AG04450 (cell line): ENCODE data around the gene OTUD4. TPM values are rescaled to one million over a fixed set of nuclear protein-coding genes. Genes with fewer than 3 reads are reported as not detected.
A peak's percentile ranks its signal among the peaks of the same experiment; 100 is the strongest.

Experiments
- CTCF ChIA-PET: fragments of 300-600, 350-600 bp; formaldehyde crosslinking; extraction: SDS; loops from one replicate; lab custom pipeline; 2022; ENCODE audit warnings: antibody characterized with exemption, inconsistent platforms; lab: Charles Lee
- POLR2A ChIA-PET: fragments of 350-600 bp; formaldehyde crosslinking; extraction: SDS; loops from one replicate; lab custom pipeline; 2021; ENCODE audit warnings: antibody characterized with exemption, inconsistent platforms; lab: Yijun Ruan, JAX
- DNase-seq: peaks from one replicate; pipeline ENCODE4 v3.0.0-alpha.2; 2011; ENCODE audit warnings: low read depth, low spot score
- H3K27ac ChIP-seq: one replicate; pipeline ENCODE4 v1.5.1; 2012; ENCODE audit warnings: low read depth, low read length, control low read depth
- H3K27me3 ChIP-seq: one replicate; pipeline ENCODE4 v1.6.0; 2012; ENCODE audit warnings: low read length; ENCODE audit not compliant: control insufficient read depth, insufficient read depth
- H3K4me3 ChIP-seq: 2 replicates; pipeline ENCODE4 v1.5.1; 2011; ENCODE audit warnings: mild to moderate bottlenecking, low read depth, low read length, control low read depth
- H3K9me3 ChIP-seq: 2 replicates; pipeline ENCODE4 v1.5.1; 2012; ENCODE audit warnings: low read length; ENCODE audit not compliant: control insufficient read depth, insufficient read depth
- polyA plus RNA-seq: library from polyadenylated mRNA; depleted of rRNA; stranded (reverse); fragments of >200 nt; gene quantifications from 2 replicates; pipeline ENCODE4 v1.2.3, GENCODE V29; 2011
- TF ChIP-seq, protein P1 (sequence below): IDR thresholded peaks from 2 replicates; pipeline ENCODE4 v1.5.1; 2011; ENCODE audit warnings: low read depth, low read length, control low read depth, inconsistent platforms

Gene OTUD4
- polyA plus RNA-seq, 1 experiment = 27.1 TPM

DNA sequence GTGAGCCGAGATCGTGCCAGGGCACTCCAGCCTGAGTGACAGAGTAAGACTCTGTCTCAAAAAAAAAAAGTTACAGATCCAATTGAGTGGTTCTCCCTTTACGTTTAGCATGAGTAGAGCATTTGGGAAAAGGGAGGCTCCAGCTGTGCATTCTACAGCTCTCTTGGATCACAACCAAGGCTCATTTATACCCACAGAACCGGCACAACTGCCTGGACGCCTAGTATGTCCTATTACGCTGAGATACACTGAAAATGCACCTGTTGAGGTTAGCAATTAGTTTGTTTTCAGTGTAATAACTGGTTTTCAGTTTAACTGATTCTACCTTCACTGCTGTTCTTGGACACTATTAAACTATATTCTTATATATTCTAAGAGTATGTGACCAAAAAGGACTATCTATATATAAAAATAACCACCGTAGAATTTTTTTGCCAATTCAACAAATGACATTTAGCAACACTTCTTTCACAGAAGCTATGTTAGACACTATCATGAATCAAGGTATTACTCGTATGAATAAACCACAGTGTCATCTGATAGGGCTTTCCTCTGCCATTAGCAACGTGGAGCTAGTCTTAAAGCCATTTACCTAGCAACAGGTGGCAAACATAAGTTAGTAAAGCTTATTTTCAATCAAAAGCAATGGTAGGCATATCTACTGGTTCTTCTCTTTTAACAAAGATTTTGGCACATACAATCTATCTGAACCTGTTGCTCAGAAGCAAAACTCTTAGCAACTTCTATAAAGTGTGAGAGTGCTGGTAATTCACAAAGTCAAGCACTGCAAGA lies 3.6 kb downstream of the OTUD4 start:
- POLR2A ChIA-PET = no interaction called here
- Histone ChIP-seq H3K9me3 (no peaks in the 10 kb centered on the region), H3K4me3 (peak overlapping the region; percentile 86), H3K27me3 (no peaks in the 10 kb centered on the region), H3K27ac (no peak overlapping the region)
- CTCF ChIA-PET = interaction anchor here (0.5 to 4.7 kb wide), 7 partner anchors 22 to 440 kb away, joined by 3 to 21 read pairs (median 5); no protein-coding TSS in a partner anchor
- TF ChIP-seq, protein P1, sequence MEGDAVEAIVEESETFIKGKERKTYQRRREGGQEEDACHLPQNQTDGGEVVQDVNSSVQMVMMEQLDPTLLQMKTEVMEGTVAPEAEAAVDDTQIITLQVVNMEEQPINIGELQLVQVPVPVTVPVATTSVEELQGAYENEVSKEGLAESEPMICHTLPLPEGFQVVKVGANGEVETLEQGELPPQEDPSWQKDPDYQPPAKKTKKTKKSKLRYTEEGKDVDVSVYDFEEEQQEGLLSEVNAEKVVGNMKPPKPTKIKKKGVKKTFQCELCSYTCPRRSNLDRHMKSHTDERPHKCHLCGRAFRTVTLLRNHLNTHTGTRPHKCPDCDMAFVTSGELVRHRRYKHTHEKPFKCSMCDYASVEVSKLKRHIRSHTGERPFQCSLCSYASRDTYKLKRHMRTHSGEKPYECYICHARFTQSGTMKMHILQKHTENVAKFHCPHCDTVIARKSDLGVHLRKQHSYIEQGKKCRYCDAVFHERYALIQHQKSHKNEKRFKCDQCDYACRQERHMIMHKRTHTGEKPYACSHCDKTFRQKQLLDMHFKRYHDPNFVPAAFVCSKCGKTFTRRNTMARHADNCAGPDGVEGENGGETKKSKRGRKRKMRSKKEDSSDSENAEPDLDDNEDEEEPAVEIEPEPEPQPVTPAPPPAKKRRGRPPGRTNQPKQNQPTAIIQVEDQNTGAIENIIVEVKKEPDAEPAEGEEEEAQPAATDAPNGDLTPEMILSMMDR = no peak
- no peak for DNase-seq

DNA sequence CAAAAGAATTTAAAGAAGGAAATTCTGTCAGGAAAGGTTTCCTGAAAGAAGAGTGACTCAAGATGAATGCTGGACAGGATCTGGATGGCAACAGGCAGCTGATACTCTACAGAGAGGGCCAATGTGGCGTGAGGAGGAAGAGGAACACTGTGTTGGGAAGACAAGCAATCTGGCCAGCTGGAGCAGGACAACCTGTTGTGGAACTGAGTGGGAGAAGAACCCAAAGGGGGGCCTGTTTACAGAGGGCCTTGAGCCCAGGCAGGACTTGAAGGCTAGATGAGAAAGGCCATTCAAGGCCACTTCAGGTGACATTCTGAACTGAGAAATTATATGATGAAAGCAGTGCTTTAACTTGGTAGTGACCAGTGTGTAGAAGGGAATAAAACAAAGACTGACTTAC lies 8.5 kb downstream of the OTUD4 start:
- TF ChIP-seq, protein P1 = no peak
- H3K27me3 ChIP-seq = no peaks in the 10 kb centered on the region
- ChIA-PET CTCF (interaction anchor here (1.6 kb wide), 1 partner anchor 445 kb away, joined by 5 read pairs; no protein-coding TSS in a partner anchor), POLR2A (no interaction called here)
- no peak overlapping the region for H3K4me3 ChIP-seq
- no peaks in the 10 kb centered on the region for H3K9me3 ChIP-seq
- H3K27ac ChIP-seq = no peak overlapping the region
- DNase-seq = no peak

DNA sequence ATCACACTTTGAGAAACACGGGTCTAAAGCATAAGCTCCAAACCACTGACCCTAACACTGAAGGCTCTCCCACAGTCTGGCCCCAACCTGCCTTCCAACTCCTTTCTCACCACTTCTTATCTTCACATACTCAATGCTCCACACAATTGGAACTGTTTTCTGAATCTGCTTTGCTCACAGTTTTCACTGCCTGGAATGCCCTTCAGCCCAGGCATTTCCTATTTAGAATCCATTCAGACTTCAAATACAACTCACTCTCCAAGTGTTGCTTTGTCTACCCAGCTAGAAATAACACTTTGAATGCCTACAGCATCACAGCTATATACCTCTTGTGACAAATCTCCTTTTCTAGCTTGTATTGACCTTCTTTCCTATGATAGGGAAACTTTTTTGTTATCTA lies 10.2 kb downstream of the OTUD4 start:
- ChIA-PET POLR2A (no interaction called here), CTCF (interaction anchor here (1.2 kb wide), 1 partner anchor 440 kb away, joined by 3 read pairs; no protein-coding TSS in a partner anchor)
- no peaks in the 10 kb centered on the region for H3K9me3 ChIP-seq
- DNase-seq = no peak
- H3K4me3 ChIP-seq = no peak overlapping the region
- TF ChIP-seq, protein P1 = no peak
- H3K27me3 ChIP-seq = no peaks in the 10 kb centered on the region
- no peak overlapping the region for H3K27ac ChIP-seq

DNA sequence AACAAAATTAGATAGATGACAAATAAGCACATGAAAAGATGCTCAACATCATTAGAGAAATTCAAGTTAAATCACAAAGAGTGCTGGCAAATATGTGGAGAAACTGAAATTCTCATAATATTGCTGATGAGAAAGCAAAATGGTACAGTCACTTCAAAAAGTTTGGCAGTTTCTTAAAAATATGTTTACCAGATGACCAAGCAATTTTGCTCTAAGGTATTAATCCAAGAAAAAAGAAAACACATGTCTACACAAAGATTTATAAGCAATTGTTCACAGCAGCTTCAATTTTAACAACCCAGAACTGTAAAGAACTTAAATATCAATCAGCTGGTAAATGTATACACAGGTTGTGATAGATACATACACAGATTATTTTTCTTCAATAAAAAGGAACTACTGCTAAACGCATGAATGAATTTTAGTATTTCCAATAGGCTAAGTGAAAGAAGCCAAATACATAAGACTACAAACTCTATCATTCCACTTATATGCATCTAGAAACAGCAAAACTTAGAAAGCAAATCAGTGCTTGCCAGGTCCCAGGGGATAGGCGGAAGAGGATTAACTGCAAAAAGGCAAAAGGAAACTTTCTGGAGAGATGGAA lies 11.7 kb downstream of the OTUD4 start:
- CTCF ChIA-PET = no interaction called here

More for the DNA sequence above, 11.7 kb downstream of the OTUD4 start:
- Histone ChIP-seq H3K27me3 (no peaks in the 10 kb centered on the region), H3K9me3 (no peaks in the 10 kb centered on the region), H3K4me3 (no peak overlapping the region), H3K27ac (no peak overlapping the region)
- POLR2A ChIA-PET = no interaction called here
- DNase-seq = no peak
- TF ChIP-seq, protein P1 = no peak
